Measurements from ENCODE around the gene KCNS1. TPM values are rescaled to one million over a fixed set of nuclear protein-coding genes. Genes with fewer than 3 reads are reported as not detected.
A peak's percentile ranks its signal among the peaks of the same experiment; 100 is the strongest.
"Not testable (repeated sequence)": the region's sequence is repeated elsewhere in the genome, so short reads cannot be mapped to it uniquely, and the experiment has no call there.

KCNS1 gene
- total RNA-seq, 2 experiments from 2014 or later = not detected

DNA sequence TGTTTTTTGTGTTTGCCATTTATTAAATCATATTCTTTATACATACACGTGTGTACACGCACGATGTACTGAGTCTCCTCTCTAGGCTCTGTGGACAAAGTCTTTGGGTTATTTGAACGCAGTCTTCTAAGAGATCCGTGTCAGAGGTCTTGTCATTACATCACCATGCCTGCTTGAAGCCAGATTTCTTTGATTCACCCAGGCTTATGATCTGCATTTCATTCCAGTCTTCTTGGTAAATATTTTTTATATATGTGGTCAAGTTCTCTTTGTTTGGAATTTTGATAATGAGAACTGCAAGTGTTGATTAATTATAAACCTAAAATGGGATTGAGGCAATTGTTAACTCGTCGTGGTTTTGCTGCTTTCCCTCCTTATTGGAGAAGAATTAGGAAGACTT, 34.6 kb downstream of the KCNS1 start:
- BruUV-seq (replicated peaks) = no TSS peak
- intact Hi-C loops (cut with micrococcal nuclease; ENCODE audit: unreplicated experiment) = no loop called here
- peaks cover 82% of the 10 kb centered on the region for H3K36me3 ChIP-seq (ENCODE audit: insufficient read depth, low read length)
- peaks cover 7% of the 10 kb centered on the region for H3K4me1 ChIP-seq (ENCODE audit: insufficient read depth, low read length, poor library complexity, severe bottlenecking)
- no peak overlapping the region for H2AFZ ChIP-seq (ENCODE audit: low read length)
- H3K27ac ChIP-seq (ENCODE audit: low read depth, low read length, poor library complexity, severe bottlenecking) = no peak overlapping the region
- CTCF ChIA-PET (ENCODE audit: unreplicated experiment) = no interaction called here
- no peak overlapping the region for H3K4me2 ChIP-seq (ENCODE audit: low read length)
- H3K4me3 ChIP-seq (ENCODE audit: low read depth, low read length, poor library complexity, severe bottlenecking) = no peak overlapping the region
- no peaks in the 10 kb centered on the region for H3K9me3 ChIP-seq (ENCODE audit: low read length)
- no peaks in the 10 kb centered on the region for H3K9me2 ChIP-seq (ENCODE audit: insufficient read depth, low read length)
- POLR2A ChIA-PET = interaction anchor here (0.5 kb wide), 1 partner anchor 1838 kb away, joined by 9 read pairs; no protein-coding TSS in a partner anchor
- H3K79me2 ChIP-seq (ENCODE audit: insufficient read depth, low read depth, low read length) = peaks cover 35% of the 10 kb centered on the region; the same call in 1 of the 2 replicates
- DNase-seq (ENCODE audit: low spot score) = no peak
- no peak for TF ChIP-seq EZH2phosphoT487 (IDR thresholded peaks at IDR 0.05; ENCODE audit: borderline replicate concordance, low read depth, low read length)
- TF ChIP-seq, protein P1, sequence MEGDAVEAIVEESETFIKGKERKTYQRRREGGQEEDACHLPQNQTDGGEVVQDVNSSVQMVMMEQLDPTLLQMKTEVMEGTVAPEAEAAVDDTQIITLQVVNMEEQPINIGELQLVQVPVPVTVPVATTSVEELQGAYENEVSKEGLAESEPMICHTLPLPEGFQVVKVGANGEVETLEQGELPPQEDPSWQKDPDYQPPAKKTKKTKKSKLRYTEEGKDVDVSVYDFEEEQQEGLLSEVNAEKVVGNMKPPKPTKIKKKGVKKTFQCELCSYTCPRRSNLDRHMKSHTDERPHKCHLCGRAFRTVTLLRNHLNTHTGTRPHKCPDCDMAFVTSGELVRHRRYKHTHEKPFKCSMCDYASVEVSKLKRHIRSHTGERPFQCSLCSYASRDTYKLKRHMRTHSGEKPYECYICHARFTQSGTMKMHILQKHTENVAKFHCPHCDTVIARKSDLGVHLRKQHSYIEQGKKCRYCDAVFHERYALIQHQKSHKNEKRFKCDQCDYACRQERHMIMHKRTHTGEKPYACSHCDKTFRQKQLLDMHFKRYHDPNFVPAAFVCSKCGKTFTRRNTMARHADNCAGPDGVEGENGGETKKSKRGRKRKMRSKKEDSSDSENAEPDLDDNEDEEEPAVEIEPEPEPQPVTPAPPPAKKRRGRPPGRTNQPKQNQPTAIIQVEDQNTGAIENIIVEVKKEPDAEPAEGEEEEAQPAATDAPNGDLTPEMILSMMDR (conservative IDR thresholded peaks at IDR 0.05; ENCODE audit: low read length) = no peak
- no peaks in the 10 kb centered on the region; the same call in 1 of the 2 replicates for H4K20me1 ChIP-seq (ENCODE audit: insufficient read depth, low read length)

DNA sequence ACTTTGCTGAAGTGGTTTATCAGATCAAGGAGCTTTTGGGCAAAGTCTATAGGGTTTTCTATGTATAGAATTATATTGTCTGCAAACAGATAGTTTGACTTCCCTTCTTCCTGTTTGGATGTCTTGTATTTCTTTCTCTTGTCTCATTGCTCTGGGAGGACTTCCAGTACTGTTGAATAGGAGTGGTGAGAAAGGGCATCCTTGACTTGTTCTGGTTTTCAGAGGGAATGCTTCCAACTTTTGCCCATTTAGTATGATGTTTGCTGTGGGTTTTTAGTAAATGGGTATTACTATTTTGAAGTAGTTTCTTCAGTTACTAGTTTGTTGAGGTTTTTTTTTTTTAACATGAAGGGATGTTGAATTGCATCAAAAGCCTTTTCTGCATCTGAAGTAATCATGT, 36.1 kb downstream of the KCNS1 start:
- Histone ChIP-seq H3K4me2 (ENCODE audit: low read length) (no peak overlapping the region), H3K4me1 (ENCODE audit: insufficient read depth, low read length, poor library complexity, severe bottlenecking) (peaks cover 7% of the 10 kb centered on the region), H3K36me3 (ENCODE audit: insufficient read depth, low read length) (peaks cover 85% of the 10 kb centered on the region), H3K9me2 (ENCODE audit: insufficient read depth, low read length) (no peaks in the 10 kb centered on the region), H3K27ac (ENCODE audit: low read depth, low read length, poor library complexity, severe bottlenecking) (no peak overlapping the region), H3K9me3 (ENCODE audit: low read length) (no peaks in the 10 kb centered on the region), H3K4me3 (ENCODE audit: low read depth, low read length, poor library complexity, severe bottlenecking) (no peak overlapping the region), H3K79me2 (ENCODE audit: insufficient read depth, low read depth, low read length) (peaks cover 35% of the 10 kb centered on the region; the same call in 1 of the 2 replicates), H2AFZ (ENCODE audit: low read length) (no peak overlapping the region), H4K20me1 (ENCODE audit: insufficient read depth, low read length) (no peaks in the 10 kb centered on the region)
- CTCF ChIA-PET (ENCODE audit: unreplicated experiment) = no interaction called here
- intact Hi-C loops (cut with micrococcal nuclease; ENCODE audit: unreplicated experiment) = no loop called here
- no peak for DNase-seq (ENCODE audit: low spot score)
- no peak for TF ChIP-seq EZH2phosphoT487 (IDR thresholded peaks at IDR 0.05; ENCODE audit: borderline replicate concordance, low read depth, low read length)
- TF ChIP-seq, protein P1 (conservative IDR thresholded peaks at IDR 0.05; ENCODE audit: low read length) = no peak
- POLR2A ChIA-PET = interaction anchor here (0.6 kb wide), 2 partner anchors 15 to 52 kb away, joined by 4 to 5 read pairs; no protein-coding TSS in a partner anchor
- no TSS peak for BruUV-seq (replicated peaks)

- POLR2A ChIA-PET = interaction anchor here (1.1 kb wide), 1 partner anchor 13 kb away, joined by 6 read pairs; no protein-coding TSS in a partner anchor
- BruUV-seq (replicated peaks); H3K9me3 ChIP-seq (ENCODE audit: low read length); H3K4me1 ChIP-seq (ENCODE audit: insufficient read depth, low read length, poor library complexity, severe bottlenecking); H2AFZ ChIP-seq (ENCODE audit: low read length); H3K27ac ChIP-seq (ENCODE audit: low read depth, low read length, poor library complexity, severe bottlenecking); intact Hi-C loops (cut with micrococcal nuclease; ENCODE audit: unreplicated experiment); H3K4me2 ChIP-seq (ENCODE audit: low read length); H4K20me1 ChIP-seq (ENCODE audit: insufficient read depth, low read length); H3K4me3 ChIP-seq (ENCODE audit: low read depth, low read length, poor library complexity, severe bottlenecking); H3K9me2 ChIP-seq (ENCODE audit: insufficient read depth, low read length); CTCF ChIA-PET (ENCODE audit: unreplicated experiment): not testable (repeated sequence)
- Histone ChIP-seq H3K36me3 (ENCODE audit: insufficient read depth, low read length) (peaks cover 84% of the 10 kb centered on the region), H3K79me2 (ENCODE audit: insufficient read depth, low read depth, low read length) (peaks cover 35% of the 10 kb centered on the region; the same call in 1 of the 2 replicates)
- peak; percentile 33 for DNase-seq (ENCODE audit: low spot score)
Measured at GRCh38 chr20:45063107-45063506, 37.8 kb downstream of the KCNS1 start.
